Measurements from ENCODE around the gene SUFU.

SUFU gene

DNA sequence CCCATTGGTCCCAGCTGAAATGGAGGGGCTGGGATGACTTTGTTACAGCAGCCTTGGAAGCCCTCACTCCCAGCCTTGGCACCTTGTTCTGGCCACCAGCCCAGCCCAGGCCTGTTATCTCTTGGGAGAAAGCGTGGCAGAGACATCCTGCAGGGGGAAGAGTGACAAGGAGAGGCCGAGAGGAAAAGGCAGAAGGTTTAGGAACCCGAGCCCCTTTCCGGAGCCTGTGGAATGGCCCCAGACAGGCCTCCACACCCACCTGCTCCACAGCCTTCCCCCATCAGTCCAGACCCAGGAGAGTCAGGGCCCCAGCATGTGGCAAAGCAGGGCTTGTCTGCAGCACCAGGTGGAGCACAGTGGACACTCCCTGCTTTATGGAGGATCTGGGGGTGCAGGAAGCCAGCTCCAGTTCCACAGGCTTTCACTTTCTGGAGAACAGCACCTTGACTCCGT, 116.4 kb downstream of the SUFU start:
- no peak for DNase-seq (ENCODE audit: low read depth)

DNA sequence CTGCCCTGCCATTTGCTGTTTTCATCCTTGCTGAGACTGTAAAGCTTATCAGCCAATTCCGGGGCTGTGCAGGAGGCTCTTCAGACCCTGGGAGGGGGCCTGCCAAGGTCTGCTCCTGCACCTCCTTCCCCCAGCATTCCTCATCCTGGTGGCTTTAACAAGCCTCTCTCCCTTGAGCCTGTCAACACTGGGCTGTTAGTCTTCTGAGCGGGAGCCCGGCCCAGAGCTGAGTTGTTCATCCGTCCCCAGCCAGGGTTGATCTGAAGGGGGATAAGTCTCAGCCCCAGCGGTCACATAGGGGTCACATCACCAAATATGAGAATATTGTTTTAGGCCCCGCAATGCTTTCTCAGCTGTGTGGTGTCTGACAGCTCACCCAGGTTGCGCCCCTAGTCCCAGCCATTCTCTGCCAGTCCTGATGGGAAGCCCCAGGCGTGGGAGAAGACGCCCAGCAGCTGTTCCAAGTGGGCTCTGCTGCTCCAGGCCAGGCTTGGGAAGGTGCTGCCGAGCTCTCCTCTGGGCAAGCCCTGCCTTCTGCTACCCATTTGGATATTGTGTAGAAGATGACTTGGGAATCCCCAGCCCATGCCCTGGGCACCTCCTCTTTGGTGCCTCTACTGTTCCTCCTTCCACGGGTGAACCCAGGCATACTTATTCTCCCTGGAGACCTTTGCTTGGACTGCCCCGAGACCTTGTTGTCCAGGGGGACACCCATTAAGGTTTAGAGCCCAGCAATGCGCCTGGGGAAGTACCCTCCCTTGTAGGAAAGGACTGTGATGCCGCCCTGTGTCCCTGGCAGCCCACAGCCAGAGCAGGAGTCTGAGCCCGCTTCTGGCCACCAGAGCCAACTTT, 117.0 kb downstream of the SUFU start:
- no peak for DNase-seq (ENCODE audit: low read depth)

DNA sequence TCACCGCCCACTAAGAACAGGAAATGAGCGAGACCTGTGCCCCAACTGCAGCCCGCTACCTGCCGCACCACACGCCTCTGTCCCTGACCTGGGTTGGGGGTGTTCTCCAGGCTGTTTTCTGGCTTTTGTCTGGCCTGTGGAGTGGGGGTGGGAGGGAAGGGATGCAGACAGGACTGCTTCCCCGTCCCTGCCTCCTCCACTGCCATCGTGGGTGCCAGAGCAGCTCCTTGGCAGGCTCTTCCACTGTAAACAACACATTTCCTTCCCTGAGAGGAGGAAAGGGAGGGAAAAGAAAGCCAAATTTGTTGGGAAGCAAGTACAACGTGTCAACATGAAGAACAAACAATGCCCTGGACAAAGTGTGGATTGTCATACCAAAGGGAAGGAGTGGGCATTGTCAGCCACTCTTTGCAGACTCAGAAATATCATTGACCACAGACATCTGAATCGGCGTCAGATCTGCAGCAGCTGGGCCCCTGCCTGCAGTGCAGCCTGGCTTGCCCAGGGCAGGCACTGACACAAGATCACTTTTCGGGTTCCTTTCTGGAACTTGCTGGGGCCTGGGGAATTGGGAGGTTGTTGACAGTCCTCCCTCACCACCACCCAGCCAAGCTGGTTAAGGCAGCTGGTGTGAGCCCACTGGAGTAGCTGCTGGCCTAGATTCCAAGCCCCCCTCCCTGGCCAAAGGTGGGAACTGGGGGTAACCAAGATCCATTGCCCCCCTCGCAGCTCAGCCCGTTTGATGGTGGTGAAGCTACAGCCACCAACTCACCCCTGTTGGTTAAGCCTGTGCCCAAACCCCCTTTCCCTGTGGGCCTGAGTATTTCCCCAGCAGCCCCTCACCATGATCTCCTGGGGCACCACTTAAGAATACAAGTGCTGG, 117.9 kb downstream of the SUFU start:
- DNase-seq (ENCODE audit: low read depth): peak; percentile 35

DNA sequence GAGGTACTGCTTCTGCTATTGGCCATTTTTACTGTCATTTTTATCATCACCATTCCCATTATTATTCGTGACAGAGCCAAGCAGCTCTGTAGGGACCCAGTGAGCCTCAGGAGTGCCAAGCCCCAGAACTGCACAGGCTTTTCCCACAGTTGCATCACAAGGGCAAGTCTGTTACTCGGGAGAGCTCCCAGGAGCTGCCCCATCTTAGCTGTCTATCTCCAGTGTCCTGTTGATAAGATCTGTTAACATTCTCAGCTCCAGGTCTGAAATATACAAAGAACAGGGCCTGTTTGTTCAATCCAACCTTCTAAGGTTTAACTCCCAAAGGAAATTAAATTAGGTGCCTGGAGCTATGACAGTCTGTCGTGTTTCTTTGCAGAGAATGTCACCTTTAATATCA, 120.3 kb downstream of the SUFU start:
- DNase-seq (ENCODE audit: low read depth): no peak

DNA sequence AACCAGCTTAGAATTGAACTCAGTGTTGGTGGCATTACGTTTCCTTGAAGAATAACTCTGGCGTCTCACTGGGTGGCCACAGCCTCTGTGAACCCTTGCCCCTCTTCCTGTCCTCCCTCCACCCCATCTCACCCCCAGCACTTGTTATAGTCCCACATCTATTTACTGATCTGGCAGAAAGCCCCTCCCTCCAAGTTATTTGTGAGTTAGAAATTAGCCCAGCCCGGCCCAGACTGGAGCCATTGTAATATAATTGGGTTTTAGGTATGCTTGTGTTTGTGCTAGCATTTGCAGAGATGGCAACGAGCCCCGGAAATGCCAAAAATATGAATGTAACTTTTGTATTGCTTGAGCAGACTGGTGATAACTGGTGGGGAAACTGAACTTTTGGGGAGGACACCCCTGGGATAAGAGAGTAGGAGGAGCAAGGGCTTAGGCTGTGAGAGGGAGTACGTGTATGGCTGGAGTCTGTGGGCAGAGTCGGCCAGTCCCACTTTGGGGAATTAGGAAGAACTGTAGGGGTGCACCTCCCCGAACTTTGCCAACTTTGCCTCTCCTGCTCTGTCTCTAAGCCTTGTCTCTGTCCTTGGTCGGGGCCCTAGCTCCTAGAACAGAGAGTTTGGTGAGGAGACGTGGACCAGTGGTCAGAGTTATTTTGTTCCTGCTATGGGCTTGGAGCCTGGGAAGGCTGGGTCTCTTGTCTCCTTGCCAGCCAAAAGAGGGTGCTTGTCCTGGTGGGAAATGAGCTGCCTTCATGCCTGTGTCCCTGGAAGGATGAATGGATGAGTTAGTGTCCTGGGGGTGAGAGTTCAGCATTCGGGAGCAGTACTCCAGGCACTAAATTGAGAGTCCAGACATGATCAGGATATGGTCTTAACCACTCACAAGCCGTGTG, 121.2 kb downstream of the SUFU start:
- peak; percentile 31 for DNase-seq (ENCODE audit: low read depth)

DNA sequence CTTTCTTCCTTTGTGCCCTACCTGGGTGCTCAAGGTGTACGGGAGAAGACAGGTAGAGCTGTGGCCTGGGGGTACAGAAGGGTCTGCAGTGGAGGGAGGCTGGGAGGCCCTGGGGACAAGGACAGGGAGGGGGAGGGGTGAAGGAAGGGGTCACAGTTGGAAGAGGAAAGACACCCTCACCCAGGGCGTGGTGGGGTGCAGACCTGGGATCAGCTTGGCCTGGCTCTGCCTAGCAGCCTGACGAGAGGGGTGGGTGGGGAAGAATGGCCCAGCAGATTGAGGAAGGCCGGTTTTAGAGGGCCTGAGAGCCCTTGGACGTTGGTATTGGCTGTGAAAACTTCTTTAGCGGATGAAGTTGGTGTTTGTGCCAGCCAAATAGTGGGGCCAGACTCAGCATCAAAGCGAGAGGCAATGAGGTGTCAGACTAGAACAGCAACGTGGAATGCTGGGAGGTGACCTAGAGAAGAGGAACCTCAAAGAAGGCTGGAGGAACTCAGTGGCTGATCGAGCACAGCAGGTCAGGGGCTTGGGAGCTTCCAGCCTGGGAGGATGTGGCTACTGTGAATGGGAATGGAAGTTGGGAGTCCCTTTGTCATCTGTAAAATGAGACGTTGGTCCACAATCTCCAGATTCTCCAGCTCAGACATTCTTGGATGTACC, 122.4 kb downstream of the SUFU start:
- DNase-seq (ENCODE audit: low read depth): no peak

DNA sequence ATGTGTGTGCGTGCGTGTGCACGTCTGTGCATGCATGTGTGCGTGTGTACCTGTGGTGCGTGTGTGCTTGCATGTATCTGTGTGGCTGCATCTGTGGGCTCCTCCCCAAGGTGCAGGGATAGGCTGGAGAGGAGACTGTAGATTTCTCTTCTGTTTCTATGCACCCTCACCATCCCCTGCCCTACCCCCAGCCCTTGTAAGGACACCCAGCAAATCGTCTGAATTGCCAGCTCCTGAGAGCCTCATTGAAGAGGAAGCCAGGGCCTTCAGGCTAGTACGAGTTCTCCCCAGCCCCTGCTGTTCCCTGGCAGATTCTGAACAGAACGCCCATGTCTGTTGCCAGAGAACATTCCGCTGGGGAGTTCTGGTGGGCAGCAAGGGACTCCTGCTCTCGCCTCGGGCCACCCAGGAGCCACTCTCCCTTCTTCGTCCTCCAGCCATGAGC, 123.5 kb downstream of the SUFU start:
- no peak for DNase-seq (ENCODE audit: low read depth)

DNA sequence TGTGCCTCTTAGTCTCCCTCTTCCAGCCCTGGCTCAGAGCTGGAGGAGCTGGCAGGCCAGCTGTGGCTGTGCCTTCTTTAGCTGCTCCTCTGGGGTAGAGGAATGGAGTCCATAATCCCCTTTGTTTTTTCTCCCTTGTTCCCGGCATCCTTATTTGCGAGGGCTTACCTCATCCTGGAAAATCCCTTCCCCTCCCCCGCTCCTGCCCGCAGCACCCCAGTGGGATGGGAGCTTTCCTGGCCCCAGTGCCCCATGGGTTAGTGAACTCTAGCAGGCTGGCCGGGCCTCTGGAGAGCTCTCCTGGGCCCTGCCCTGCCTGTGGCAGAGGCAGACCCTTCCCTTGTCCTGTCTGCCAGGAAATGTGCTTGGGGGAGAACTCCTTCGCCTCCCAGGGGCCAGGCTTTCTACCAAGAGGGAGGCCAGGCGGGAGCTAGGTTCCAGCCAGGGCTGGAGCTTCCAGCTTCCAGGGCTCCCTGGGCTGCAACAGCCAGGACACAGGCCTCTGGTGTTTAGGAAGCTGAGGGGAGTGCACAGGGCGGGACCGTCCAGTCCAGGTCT, 124.0 kb downstream of the SUFU start:
- DNase-seq (ENCODE audit: low read depth): peak; percentile 54

DNA sequence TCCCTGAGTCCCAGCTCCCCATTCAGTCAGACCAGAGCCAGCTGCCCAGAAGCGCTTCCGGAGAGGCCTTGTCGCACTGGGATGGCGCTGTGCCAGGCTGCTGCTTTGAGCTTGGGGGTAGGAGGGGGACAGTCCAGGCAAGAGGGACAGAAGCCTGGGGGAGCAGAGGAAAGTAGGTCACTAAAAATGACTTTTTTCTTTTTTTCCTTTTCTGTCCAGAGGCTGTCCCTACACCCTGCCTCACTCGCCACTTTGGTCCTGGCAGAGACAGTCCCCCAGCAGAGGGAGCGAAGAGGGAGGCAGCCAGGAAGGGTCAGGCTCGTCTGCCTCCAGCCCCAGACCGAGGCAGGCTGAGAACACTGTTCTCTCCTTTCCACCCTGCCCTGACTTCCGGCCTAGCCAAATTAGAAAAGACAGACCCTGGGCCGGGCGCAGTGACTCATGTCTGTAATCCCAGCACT, 124.7 kb downstream of the SUFU start:
- DNase-seq (ENCODE audit: low read depth): no peak

DNA sequence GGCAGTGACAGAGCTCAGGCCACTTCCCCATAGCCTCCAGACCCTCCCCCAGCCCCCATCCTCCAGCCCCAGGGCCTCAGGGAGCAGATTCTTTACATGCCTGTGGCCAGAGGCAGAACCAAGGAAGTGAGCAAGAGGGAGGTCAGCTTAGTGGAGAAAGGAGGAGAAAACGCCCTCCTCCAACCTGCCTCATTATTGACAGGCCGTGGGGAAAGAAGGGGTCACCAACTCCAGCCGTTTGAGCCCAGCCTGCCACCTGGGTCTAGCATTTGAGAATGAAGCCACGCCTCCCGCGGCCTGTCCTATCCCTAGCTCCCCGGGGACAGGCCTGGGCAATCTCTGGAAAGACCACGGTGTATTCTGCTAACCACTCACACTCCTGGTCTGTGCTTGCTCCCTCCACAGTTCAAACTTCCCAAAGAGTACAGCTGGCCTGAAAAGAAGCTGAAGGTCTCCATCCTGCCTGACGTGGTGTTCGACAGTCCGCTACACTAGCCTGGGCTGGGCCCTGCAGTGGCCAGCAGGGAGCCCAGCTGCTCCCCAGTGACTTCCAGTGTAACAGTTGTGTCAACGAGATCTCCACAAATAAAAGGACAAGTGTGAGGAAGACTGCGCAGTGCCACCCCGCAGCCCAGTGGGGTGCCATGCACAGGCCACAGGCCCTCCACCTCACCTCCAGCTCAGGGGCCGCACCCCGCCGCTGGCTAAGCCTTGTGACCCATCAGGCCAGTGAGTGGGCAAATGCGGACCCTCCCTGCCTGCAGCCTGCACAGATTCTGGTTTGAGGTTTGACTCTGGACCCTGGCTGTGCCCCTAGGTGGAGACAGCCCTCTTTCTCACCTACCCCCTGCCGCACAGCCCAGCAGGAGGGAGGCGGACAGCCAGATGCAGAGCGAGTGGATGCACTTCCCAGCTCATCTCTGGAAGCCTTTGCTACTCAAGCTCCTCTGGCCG, 126.2 kb downstream of the SUFU start:
- peak; percentile 68 for DNase-seq (ENCODE audit: low read depth)

DNA sequence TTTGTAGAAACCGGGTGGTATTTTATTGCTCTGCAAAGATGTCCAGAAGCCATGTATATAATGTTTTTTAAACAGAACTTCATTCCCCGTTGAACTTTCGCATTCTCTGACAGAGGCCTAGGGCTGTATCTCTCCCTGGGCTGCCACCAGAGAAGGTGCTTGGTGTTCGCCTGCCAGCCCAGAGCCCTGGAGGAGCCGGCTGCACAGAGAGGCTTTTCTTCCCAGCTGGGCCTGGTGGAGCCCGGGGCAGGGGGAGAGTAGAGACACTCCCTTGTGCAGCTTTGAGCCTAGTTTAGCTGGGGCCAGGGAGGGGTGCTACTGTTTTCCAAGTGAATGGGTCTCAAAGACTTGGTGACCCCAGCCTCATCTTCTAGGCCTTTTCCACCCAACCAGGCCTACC, 126.9 kb downstream of the SUFU start:
- DNase-seq (ENCODE audit: low read depth): no peak

DNA sequence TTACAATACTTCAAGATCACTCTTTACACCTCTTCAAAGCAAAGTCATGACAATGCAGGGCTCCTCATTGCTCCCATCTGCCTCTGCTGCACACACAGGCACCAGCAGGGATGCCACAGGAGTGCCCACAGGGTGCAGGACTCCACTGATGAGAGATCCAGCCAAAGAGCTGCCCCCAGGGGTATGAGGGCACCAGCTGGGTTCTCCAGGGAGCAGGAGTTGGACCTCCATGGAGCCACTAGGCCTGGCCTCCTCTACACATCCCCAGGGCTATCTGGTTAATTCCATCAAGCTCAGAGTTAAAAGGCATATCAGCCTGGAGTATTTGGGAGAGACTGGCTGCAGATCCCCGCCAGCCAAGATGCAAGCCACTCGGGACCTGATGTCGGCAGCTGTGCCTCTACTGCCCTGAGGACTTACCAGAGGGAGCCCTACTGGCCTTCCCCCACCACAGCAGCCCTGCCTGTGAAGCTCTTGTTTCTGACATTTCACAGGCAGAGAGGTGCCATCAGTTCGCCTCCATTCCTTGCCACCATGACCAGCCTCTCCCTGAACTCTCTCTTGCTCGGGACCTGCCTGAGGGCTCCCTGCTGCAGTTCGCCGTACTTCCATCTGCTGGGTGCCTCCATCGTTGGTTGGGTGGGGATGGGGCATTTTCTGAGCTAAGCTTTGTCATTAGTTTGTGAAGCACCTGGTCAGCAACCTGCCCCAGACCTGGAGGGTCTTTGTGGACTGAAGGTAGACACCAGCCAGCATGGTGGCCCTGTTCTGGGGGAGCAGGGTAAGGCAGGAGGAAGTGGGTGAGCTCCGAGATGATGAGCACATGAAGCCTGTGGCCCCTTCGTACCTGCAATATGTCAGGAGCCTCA, 128.0 kb downstream of the SUFU start:
- DNase-seq (ENCODE audit: low read depth): no peak

DNA sequence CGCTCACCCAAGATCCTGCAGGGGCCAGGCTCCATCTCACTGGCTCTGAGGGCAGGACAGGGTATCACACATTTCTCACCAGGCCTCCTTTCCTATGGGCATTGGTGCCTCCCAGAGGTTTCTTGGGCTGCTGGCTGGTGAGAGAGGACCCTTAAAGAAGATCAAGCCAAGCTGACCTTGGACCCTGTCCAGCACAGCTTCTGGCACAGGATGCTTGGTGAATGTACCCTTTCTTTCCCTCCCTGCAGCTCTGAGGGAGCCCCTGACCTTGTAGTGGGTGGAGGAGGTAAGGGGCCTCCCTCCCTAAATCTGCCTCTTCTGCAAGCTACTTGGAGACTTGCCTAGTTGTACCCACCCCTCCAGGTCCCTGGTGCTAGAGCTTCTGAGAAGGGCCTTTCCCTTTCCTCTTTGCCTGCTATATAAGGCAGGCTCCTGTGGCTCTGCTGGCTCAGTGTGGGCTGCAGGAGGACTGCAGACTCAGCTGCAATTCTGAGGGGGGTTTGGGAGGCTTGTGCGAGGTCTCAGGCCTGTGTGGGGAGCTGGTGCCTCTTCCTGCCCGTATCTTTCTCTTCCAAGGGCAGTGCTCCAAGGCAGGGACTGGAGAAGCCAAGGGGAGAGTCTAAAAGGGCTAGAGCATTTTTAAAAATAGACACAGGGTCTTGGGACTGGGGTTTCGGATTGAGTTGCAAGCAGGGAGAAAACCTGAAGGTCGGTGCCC, 128.8 kb downstream of the SUFU start:
- peak; percentile 25 for DNase-seq (ENCODE audit: low read depth)

DNA sequence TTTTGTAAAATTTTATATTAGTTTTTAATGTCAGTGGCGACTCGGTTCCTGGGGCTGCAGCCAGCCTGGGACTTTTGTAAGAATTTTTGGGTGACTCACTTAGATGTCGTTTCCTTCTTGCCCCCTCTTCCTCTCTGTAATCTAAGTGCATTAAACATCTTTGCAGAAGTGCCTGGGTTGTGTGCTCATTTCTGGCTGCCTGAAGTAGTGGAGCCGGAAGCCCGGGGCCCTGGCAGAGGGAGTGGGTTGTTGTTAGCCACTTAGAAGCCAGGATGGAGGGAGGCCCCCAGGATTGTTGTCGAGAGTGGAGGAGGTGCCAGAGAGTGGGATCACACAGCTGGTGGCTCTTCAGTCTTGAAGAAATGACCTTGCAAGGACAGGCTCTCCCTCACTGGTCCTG, 129.5 kb downstream of the SUFU start:
- peak; percentile 39 for DNase-seq (ENCODE audit: low read depth)

DNA sequence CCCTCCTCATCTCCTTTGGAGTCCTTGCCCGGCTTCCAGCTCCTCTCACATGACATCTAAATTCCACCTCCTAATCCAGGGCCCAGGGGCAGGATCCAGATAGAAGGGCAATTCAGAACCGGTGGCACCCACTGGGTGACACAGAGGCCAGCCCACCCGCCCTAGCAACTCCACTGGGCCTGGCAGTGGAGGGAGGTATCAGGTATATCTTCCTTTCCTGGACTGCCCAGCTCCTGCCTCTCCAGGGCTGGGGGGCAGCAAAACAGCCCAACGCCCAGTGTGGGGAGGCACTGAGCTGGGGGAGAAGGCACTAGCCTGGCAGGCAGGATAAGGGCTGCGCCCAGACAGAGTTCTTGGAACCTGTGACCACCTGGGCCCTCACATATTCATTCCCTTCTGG, 130.1 kb downstream of the SUFU start:
- DNase-seq (ENCODE audit: low read depth): no peak

DNA sequence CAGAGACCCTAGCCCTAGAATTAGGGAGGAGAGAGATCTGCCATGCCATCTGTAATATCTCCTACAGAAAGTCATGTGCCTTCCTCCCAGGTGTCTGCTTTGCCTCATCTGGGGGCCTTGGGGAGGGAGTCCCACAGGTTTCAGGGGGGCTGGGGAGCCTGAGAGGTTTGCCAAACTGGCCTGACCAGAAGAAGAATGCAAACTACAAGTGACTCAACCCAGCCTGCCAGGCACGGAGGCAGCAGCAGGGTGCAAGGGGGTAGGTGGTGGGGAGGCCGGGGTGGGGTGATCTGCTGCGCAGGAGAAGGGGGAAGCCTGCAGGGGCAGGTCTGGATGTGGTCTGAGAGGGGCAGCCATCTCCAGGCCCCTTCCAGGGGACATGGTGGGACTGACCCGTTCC, 130.9 kb downstream of the SUFU start:
- no peak for DNase-seq (ENCODE audit: low read depth)

DNA sequence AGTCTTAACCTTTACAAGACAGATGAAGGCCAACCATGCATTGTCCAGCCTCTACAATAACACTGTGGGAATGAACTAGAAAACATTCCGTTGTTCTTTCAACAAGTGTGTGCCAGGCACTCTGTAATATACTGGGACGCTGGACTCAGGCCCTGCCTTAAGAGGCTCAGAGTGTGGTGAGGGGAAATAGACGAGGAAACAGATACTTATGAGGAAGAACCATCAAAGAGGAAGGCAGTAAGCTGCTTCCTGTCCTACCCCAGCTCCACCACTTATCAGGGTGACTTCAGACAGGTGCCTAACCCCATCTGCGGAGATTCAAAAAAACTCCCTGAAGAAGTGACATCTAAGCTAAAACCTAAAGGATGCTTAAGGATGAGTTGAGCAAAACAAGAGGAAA, 131.6 kb downstream of the SUFU start:
- no peak for DNase-seq (ENCODE audit: low read depth)

DNA sequence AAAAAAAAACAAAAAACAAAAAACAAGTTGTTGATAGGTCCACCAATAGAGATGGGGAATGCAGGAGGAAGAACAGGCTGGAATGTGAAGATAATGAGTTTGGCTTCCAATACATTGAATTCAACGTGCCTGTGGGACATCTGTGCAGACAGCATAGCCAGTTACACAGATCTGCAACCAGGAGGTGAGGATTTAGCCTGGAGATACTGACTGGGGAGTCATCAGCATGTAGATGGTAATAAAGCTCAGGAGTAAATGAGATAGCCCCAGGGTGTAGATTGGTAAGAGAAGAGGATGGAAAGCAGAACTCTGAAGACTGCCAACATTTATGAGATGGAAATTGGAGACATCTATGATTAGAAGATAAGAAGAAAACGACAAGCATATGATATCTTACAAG, 135.8 kb downstream of the SUFU start:
- no peak for DNase-seq (ENCODE audit: low read depth)
